Neuronal stem cell (in vitro differentiated cells): ENCODE data around the gene PLXNC1.

ENCODE experiments used
- DNase-seq: peaks from one replicate; pipeline ENCODE4 v3.0.0-alpha.2; 2013; ENCODE audit warnings: low spot score
- H2AFZ ChIP-seq: one replicate; pipeline ENCODE4 v1.6.1; 2013; ENCODE audit warnings: mild to moderate bottlenecking, low read length, inconsistent platforms
- H2AK5ac ChIP-seq: 2 replicates; pipeline ENCODE4 v1.6.1; 2013; ENCODE audit warnings: low read depth, mild to moderate bottlenecking, inconsistent platforms, low read length, moderate library complexity, mixed read lengths
- H2BK120ac ChIP-seq: 2 replicates; pipeline ENCODE4 v1.6.1; 2013; ENCODE audit warnings: low read depth, mild to moderate bottlenecking, inconsistent platforms, low read length, moderate library complexity, mixed read lengths
- H2BK12ac ChIP-seq: one replicate; pipeline ENCODE4 v1.6.1; 2013; ENCODE audit warnings: low read length, inconsistent platforms
- H2BK15ac ChIP-seq: 2 replicates; pipeline ENCODE4 v1.6.1; 2013; ENCODE audit warnings: mild to moderate bottlenecking, low read length, inconsistent platforms, mixed read lengths
- H2BK5ac ChIP-seq: one replicate; pipeline ENCODE4 v1.6.1; 2013; ENCODE audit warnings: inconsistent platforms, mild to moderate bottlenecking, low read length, moderate library complexity
- H3K14ac ChIP-seq: one replicate; pipeline ENCODE4 v1.6.1; 2013; ENCODE audit warnings: low read length, inconsistent platforms
- H3K18ac ChIP-seq: 2 replicates; pipeline ENCODE4 v1.6.1; 2013; ENCODE audit warnings: low read length, inconsistent platforms
- H3K23ac ChIP-seq: 2 replicates; pipeline ENCODE4 v1.6.1; 2013; ENCODE audit warnings: low read depth, mild to moderate bottlenecking, mixed read lengths, low read length, inconsistent platforms; ENCODE audit not compliant: poor library complexity
- H3K27ac ChIP-seq: replicated peaks from 3 replicates; pipeline ENCODE4 v1.5.1; 2013; ENCODE audit warnings: low read length, inconsistent platforms
- H3K27me3 ChIP-seq, 3 experiments: 2 replicates each; pipeline ENCODE4 v1.6.1; 2013; ENCODE audit warnings: low read length in 3 of 3, mild to moderate bottlenecking in 2 of 3, inconsistent platforms in 1 of 3, low read depth in 1 of 3, mixed read lengths in 1 of 3, moderate library complexity in 1 of 3; ENCODE audit not compliant: control insufficient read depth in 3 of 3, insufficient read depth in 3 of 3
- H3K36me3 ChIP-seq, 2 donors: replicated peaks in 1 of 2; 2 replicates each; pipeline ENCODE4 v1.6.1; 2013; ENCODE audit warnings: low read length in 2 of 2; ENCODE audit not compliant: control insufficient read depth in 2 of 2, insufficient read depth in 2 of 2
- H3K4ac ChIP-seq: 2 replicates; pipeline ENCODE4 v1.6.1; 2013; ENCODE audit warnings: inconsistent platforms, mild to moderate bottlenecking, low read length, moderate library complexity
- H3K4me1 ChIP-seq, 2 donors: 1 replicate in 1 of 2; 2 replicates in 1 of 2; pipeline ENCODE4 v1.6.1; 2013; ENCODE audit warnings: low read length in 2 of 2, low read depth in 1 of 2; ENCODE audit not compliant: control insufficient read depth in 2 of 2, insufficient read depth in 1 of 2
- H3K4me2 ChIP-seq: one replicate; pipeline ENCODE4 v1.6.1; 2013; ENCODE audit warnings: mild to moderate bottlenecking, low read length, inconsistent platforms; ENCODE audit not compliant: insufficient read depth, poor library complexity, severe bottlenecking
- H3K4me3 ChIP-seq, 2 donors: 2 replicates each; pipeline ENCODE4 v1.5.1; 2013; ENCODE audit warnings: low read length in 2 of 2, mild to moderate bottlenecking in 2 of 2, inconsistent platforms in 1 of 2, moderate library complexity in 1 of 2
- H3K79me1 ChIP-seq: one replicate; pipeline ENCODE4 v1.6.1; 2013; ENCODE audit warnings: low read depth, mild to moderate bottlenecking, inconsistent platforms, low read length, moderate library complexity
- H3K9ac ChIP-seq: one replicate; pipeline ENCODE4 v1.6.1; 2013; ENCODE audit warnings: mild to moderate bottlenecking, low read depth, low read length, inconsistent platforms; ENCODE audit not compliant: poor library complexity
- H3K9me3 ChIP-seq, 2 donors: replicated peaks in 1 of 2; 2 replicates each; pipeline versions ENCODE3 to v1.6.1; 2013; ENCODE audit warnings: low read length in 2 of 2, mild to moderate bottlenecking in 2 of 2, inconsistent platforms in 1 of 2, low read depth in 1 of 2, mixed read lengths in 1 of 2, moderate library complexity in 1 of 2; ENCODE audit not compliant: control insufficient read depth in 2 of 2, insufficient read depth in 1 of 2
- H4K8ac ChIP-seq: one replicate; pipeline ENCODE4 v1.6.1; 2013; ENCODE audit warnings: low read depth, mild to moderate bottlenecking, inconsistent platforms, low read length, moderate library complexity
- H4K91ac ChIP-seq: one replicate; pipeline ENCODE4 v1.6.1; 2013; ENCODE audit warnings: low read length, low read depth, mild to moderate bottlenecking, inconsistent platforms; ENCODE audit not compliant: poor library complexity
- WGBS, 2 donors: extraction: QIAGEN DNeasy Blood & Tissue Kit; methylation state at CpG; one replicate each; pipeline ENCODE4 v1.1.7; 2013; ENCODE audit warnings: missing lambda C conversion rate in 2 of 2, mixed read lengths in 1 of 2; ENCODE audit not compliant: insufficient read length in 2 of 2, insufficient replicate concordance in 1 of 2; ENCODE audit errors: extremely low coverage in 2 of 2; 5-methylcytosine and 5-hydroxymethylcytosine counted together

Gene PLXNC1

GRCh38 chr12:94211021-94211420 lies 62.6 kb downstream of the PLXNC1 start:
- no peak overlapping the region for H2BK120ac ChIP-seq
- no CpG with 5 or more reads among the region's 5 CpGs for WGBS, 2 donors
- no peak overlapping the region for H2AFZ ChIP-seq
- H3K4me3 ChIP-seq, result no peak overlapping the region
- no peak overlapping the region for H3K4me2 ChIP-seq
- H3K9ac ChIP-seq, result no peak overlapping the region
- H2BK5ac ChIP-seq, result no peak overlapping the region
- no peak overlapping the region for H4K8ac ChIP-seq
- no peak overlapping the region for H3K18ac ChIP-seq
- no peak overlapping the region for H3K14ac ChIP-seq
- H3K27me3 ChIP-seq, result no peaks in the 10 kb centered on the region
- H3K27ac ChIP-seq, result no peak overlapping the region
- H3K4me1 ChIP-seq, result no peaks in the 10 kb centered on the region
- H2BK12ac ChIP-seq, result no peak overlapping the region
- H3K9me3 ChIP-seq, result no peaks in the 10 kb centered on the region
- no peak overlapping the region for H3K23ac ChIP-seq
- no peak for DNase-seq
- no peak overlapping the region for H4K91ac ChIP-seq
- H3K36me3 ChIP-seq, result no peaks in the 10 kb centered on the region
- H3K4ac ChIP-seq, result no peak overlapping the region
- no peak overlapping the region for H2BK15ac ChIP-seq
- no peak overlapping the region for H2AK5ac ChIP-seq
- no peaks in the 10 kb centered on the region for H3K79me1 ChIP-seq

GRCh38 chr12:94218233-94218632 lies 69.9 kb downstream of the PLXNC1 start:
- Histone ChIP-seq H3K14ac (no peak overlapping the region), H2BK5ac (no peak overlapping the region), H2AFZ (no peak overlapping the region), H3K4me2 (no peak overlapping the region), H2BK15ac (no peak overlapping the region), H3K23ac (no peak overlapping the region), H2BK12ac (no peak overlapping the region), H3K4me1 (peaks cover 0 to 10% of the 10 kb centered on the region in 2 donors), H4K91ac (no peak overlapping the region), H3K4ac (no peak overlapping the region), H3K9me3 (no peaks in the 10 kb centered on the region), H3K36me3 (peaks cover 0 to 2% of the 10 kb centered on the region in 2 donors), H3K18ac (no peak overlapping the region), H2BK120ac (no peak overlapping the region), H3K79me1 (no peaks in the 10 kb centered on the region), H3K4me3 (no peak overlapping the region), H3K9ac (no peak overlapping the region), H3K27me3 (no peaks in the 10 kb centered on the region), H2AK5ac (no peak overlapping the region), H3K27ac (no peak overlapping the region), H4K8ac (no peak overlapping the region)
- no CpG with 5 or more reads among the region's 3 CpGs for WGBS, 2 donors
- no peak for DNase-seq

- H3K36me3 ChIP-seq, result peaks cover 2% of the 10 kb centered on the region in 2 donors
- H4K91ac ChIP-seq, result no peak overlapping the region
- H2BK12ac ChIP-seq, result no peak overlapping the region
- no peak overlapping the region for H2BK15ac ChIP-seq
- H2BK5ac ChIP-seq, result no peak overlapping the region
- H4K8ac ChIP-seq, result no peak overlapping the region
- no peak overlapping the region for H3K18ac ChIP-seq
- no peaks in the 10 kb centered on the region for H3K9me3 ChIP-seq
- H3K4me3 ChIP-seq, result no peak overlapping the region
- H3K23ac ChIP-seq, result no peak overlapping the region
- no peak overlapping the region for H2BK120ac ChIP-seq
- H3K14ac ChIP-seq, result no peak overlapping the region
- H3K4me1 ChIP-seq, result peaks cover 0 to 10% of the 10 kb centered on the region in 2 donors
- H3K27me3 ChIP-seq, result no peaks in the 10 kb centered on the region
- H3K4me2 ChIP-seq, result no peak overlapping the region
- H3K9ac ChIP-seq, result no peak overlapping the region
- H3K27ac ChIP-seq, result no peak overlapping the region
- no peaks in the 10 kb centered on the region for H3K79me1 ChIP-seq
- H2AK5ac ChIP-seq, result no peak overlapping the region
- WGBS, 2 donors, result no CpG with 5 or more reads among the region's 2 CpGs
- no peak overlapping the region for H2AFZ ChIP-seq
- H3K4ac ChIP-seq, result no peak overlapping the region
- DNase-seq, result no peak
Observed at GRCh38 chr12:94219622-94220302, 71.4 kb downstream of the PLXNC1 start.

- no CpG with 5 or more reads among the region's 5 CpGs for WGBS, 2 donors
- Histone ChIP-seq H4K91ac (no peak overlapping the region), H3K27me3 (no peaks in the 10 kb centered on the region)
Observed at GRCh38 chr12:94220804-94221203, 72.4 kb downstream of the PLXNC1 start.

More at GRCh38 chr12:94220804-94221203, 72.4 kb downstream of the PLXNC1 start:
- Histone ChIP-seq H3K18ac (no peak overlapping the region), H3K27ac (no peak overlapping the region), H3K4me1 (peaks cover 0 to 10% of the 10 kb centered on the region in 2 donors), H2BK120ac (no peak overlapping the region), H2BK15ac (no peak overlapping the region), H3K9me3 (no peaks in the 10 kb centered on the region), H3K4me3 (no peak overlapping the region), H4K8ac (no peak overlapping the region), H2BK12ac (no peak overlapping the region), H3K14ac (no peak overlapping the region), H3K79me1 (no peaks in the 10 kb centered on the region), H2AFZ (no peak overlapping the region), H3K23ac (no peak overlapping the region), H2BK5ac (no peak overlapping the region), H3K36me3 (peaks cover 2% of the 10 kb centered on the region in 2 donors), H3K4me2 (no peak overlapping the region), H3K9ac (no peak overlapping the region), H2AK5ac (no peak overlapping the region), H3K4ac (no peak overlapping the region)
- no peak for DNase-seq
